A673 (cell line): ENCODE results near the gene CIBAR2.

ENCODE experiments used
- EZH2 ChIP-seq: fragments of 200-600 bp; sonication (generic); IDR thresholded peaks from 2 replicates; pipeline ENCODE4 v1.6.1; 2017; ENCODE audit warnings: borderline replicate concordance, low read depth, mild to moderate bottlenecking, mixed read lengths, antibody characterized with exemption, low read length; ENCODE audit not compliant: poor library complexity, severe bottlenecking
- TF ChIP-seq, protein P1 (sequence below): fragments of 300-800, 200-600 bp; sonication (generic); conservative IDR thresholded peaks from 2 replicates; pipeline ENCODE4 v1.5.1; 2017; ENCODE audit warnings: low read depth, mild to moderate bottlenecking, antibody characterized with exemption, low read length, moderate library complexity, mixed read lengths

DNA sequence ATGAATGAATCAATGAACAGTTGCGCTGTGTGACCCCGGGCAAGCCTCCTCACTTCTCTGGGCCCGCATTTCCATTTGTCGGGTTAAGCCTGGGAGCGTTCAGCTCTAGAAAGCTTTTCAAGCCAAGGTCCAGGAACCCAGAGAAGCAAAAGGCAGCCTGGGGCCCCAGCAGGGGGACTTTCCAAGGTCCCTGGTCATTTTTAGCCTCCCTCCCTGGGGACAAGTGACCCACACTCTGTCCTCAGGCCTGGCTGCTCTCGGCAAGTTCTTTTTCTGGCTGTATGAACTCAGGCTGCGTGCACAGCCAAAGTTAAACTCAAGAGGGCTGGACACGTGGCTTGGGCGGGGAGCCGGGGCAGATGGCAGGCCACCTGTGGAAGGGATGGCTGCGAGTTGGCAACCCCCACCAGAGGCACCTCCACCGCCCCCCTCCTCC lies 41.4 kb upstream of the CIBAR2 start:
- TF ChIP-seq, protein P1, sequence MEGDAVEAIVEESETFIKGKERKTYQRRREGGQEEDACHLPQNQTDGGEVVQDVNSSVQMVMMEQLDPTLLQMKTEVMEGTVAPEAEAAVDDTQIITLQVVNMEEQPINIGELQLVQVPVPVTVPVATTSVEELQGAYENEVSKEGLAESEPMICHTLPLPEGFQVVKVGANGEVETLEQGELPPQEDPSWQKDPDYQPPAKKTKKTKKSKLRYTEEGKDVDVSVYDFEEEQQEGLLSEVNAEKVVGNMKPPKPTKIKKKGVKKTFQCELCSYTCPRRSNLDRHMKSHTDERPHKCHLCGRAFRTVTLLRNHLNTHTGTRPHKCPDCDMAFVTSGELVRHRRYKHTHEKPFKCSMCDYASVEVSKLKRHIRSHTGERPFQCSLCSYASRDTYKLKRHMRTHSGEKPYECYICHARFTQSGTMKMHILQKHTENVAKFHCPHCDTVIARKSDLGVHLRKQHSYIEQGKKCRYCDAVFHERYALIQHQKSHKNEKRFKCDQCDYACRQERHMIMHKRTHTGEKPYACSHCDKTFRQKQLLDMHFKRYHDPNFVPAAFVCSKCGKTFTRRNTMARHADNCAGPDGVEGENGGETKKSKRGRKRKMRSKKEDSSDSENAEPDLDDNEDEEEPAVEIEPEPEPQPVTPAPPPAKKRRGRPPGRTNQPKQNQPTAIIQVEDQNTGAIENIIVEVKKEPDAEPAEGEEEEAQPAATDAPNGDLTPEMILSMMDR = no peak
- TF ChIP-seq EZH2 = no peak
